HG02642 (cell line): ENCODE data around the gene PCCA.
"Not testable (repeated sequence)": the region's sequence is repeated elsewhere in the genome, so short reads cannot be mapped to it uniquely, and the experiment has no call there.

Source experiments
- ATAC-seq: cut with Tn5 transposase; IDR thresholded peaks from one replicate; pipeline ENCODE4 v1.9.1; 2021; ENCODE audit warnings: mild to moderate bottlenecking; ENCODE audit not compliant: unreplicated experiment, poor library complexity

The PCCA gene

GRCh38 chr13:100088644-100089464 is at the start of gene PCCA:
Gene PCCA, plus strand, starts transcription at chr13:100089093. Its CDS starts 28 bp downstream, at chr13:100089121.
- peak; percentile 97 for ATAC-seq

GRCh38 chr13:100039740-100040139 is 49.2 kb upstream of the PCCA start:
- no peak for ATAC-seq

- ATAC-seq = no peak
Observed at GRCh38 chr13:100040196-100040595, 48.7 kb upstream of the PCCA start.

- no peak for ATAC-seq
Observed at GRCh38 chr13:100044936-100045335, 44.0 kb upstream of the PCCA start.

DNA sequence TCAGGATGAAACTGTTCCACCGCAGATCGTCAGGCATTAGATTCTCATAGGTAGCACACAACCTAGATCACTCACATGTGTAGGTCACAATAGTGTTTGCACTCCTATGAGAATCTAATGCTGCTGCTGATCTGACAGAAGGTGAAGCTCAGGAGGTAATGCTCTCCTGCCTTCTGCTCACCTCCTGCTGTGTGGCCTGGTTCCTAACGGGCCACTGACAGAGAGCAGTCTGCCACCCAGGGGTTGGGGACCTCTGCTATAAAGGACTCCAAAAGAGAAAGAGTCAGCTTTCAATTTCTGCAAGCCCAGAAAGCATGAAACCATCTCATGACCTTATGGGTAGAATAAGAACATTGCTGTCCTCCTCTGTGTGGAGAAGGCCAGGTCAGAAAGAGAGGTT is 43.5 kb upstream of the PCCA start:
- no peak for ATAC-seq

- ATAC-seq = no peak
Observed at GRCh38 chr13:100051070-100051469, 37.8 kb upstream of the PCCA start.

GRCh38 chr13:100059827-100060226 is 29.1 kb upstream of the PCCA start:
- ATAC-seq = no peak

DNA sequence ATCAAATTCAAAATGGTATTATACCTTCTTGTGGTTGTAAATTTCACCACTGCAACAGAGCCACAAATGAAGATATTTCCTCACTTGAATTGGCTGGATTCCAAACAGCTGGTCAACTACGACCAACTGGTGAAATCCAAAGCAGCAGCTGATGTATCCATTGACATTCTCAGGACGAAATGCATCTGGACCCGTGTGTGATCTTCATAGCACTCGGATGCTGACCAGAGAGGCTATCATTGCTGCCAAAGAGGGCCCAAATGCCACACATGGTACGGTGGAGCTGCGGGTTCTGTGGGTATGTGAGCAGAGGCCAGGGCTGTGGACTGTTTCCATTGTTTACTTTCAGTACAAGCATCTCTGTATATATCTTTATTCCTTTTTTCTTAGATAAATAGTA is 25.6 kb upstream of the PCCA start:
- ATAC-seq = no peak

DNA sequence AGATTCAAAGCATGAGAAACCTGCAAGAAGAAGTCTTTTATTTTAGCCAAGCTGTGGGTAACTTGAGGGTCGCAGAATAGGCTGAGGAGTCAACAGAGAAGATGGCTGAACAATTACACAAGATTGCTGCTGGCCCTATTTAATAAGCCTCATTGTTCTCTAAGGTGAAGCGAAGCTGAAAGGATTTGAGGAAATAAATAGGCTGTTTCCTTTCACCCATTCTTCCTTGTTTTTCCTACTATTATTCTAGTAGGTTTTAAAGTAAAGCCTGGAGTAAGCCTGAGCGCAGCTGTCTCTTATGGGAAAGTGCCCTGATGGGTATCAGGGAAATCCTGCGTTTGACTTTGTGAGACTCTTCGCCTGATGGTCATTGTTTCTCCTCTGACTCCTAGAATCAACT is 25.0 kb upstream of the PCCA start:
- no peak for ATAC-seq

DNA sequence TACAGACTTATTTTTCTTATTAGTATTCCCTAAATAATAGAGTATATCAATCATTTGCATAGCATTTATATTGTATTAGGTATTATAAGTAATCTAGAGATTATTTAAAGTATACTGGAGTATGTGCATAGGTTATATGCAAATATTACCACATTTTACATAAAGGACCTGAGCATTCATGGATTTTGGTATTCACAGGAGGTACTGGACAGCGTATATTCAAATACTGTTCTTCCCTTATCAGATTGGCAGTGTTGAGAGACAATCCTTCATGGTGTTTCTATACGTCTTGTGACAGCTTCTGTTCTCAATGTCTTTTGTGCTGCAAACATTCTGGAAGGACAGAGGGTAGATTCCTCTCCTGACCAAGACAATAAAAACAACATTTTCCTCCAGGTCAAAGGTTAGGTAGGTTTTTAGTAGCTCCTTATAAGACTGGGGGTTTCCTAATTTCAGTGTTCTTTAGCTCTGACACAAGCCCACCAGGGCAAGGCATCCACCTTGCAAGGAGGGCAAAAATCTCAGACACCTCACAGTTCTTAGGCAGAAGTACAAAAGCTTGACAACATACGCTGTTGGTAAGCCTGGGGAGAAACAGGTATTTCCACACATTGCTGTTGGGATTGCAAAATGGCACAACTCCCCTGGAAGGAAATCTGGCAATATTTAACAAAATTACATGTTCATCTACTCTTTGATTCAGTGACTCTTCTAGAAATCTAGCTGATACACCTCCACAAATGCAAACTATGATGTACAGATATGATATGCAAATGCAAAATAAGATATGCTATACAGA is 20.6 kb upstream of the PCCA start:
- no peak for ATAC-seq

GRCh38 chr13:100069278-100069677 is 19.6 kb upstream of the PCCA start:
- no peak for ATAC-seq

DNA sequence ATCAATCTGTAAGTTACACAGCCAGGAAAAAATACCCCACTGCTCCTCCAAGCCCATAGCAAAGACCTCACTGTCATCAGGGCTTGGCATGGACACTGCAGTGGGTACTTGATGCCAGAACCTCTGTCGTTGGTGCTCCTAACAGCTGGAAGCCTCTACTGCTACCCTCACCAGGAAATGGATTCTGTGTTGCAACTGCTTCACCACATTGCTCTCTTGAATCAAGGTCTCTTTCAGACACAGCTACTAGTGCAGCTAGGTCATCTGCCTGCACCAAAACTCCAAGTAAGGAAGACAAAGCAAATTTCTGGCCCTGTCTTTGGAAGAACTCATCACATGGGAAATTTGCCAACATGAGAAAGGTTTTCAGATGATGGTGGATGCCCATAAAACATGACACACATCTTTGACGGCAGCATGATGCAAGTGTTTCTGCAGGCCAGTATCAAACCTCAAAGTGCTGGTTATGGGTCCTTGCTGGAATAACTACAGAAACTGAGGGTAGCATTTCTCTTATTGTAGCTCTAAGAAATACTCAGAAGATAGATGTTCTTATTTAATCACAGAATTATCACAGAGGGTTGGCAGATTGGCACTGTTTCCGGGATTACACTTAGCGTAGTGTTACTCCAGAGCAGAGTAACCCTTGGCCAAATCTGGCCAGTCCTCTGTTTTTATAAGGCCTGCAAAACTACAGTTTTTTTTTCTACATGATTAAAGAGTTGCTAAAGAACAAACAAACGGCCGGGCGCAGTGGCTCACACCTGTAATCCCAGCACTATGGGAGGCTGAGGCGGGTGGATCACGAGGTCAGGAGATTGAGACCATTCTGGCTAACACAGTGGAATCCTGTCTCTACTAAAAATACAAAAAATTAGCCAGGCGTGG is 12.9 kb upstream of the PCCA start:
- no peak for ATAC-seq

DNA sequence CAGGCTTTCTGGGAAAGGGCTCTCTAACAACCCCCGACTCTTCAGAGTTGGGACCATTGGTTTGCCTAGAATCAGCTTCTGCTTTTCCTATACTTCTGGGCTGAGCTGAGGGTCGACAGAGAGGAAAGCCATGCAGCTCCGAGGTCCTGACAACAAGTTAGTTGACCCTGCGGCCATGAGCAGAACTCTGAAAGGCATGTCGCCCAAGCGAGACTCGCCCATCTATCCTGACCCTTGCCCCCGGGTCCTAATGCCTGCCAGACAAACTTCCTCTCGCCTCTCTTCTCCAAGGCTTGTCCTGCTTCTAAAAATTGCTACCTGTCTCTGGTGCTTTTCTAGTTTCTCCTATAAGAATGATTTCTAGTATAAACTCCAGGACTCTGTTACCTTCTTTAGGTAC is 9.9 kb upstream of the PCCA start:
- ATAC-seq = not testable (repeated sequence)

- not testable (repeated sequence) for ATAC-seq
Observed at GRCh38 chr13:100083401-100083800, 5.5 kb upstream of the PCCA start.

DNA sequence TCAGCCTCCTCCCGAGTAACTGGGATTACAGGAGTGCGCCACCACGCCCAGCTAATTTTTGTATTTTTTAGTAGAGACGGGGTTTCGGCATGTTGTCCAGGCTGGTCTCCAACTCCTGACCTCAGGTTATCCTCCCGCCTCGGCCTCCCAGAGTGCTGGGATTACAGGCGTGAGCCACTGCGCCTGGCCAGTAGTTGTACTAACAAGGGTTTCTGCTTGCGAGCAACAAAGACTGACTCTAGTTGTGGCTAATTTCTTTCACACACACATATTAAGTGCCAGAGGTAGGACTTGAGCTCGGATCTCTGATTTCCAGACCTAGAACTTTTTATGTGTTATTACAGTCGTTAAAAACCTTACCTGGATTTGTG is 635 bp upstream of the PCCA start:
- no peak for ATAC-seq

- ATAC-seq = peak; percentile 15
Observed at GRCh38 chr13:100089465-100090032, 656 bp downstream of the PCCA start.

DNA sequence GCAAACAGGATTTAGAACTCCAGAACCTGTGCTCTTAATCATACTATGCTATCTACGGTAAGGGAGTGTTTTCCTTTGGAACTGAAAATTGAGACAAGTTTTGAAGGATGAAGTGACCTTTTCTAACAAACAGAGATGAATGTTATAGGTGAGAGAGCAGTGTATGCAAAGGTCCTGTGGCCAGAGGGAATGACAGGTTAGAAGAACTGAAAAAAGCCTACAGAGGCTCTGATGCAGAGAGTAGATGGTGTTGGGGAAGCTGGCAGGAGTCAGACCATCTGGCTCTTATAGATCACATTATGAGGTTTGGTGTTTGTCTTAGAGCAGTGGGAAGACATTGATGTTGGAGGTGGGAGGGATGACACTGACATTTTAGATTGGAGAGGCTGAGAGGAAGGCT is 2.0 kb downstream of the PCCA start:
- ATAC-seq = no peak

GRCh38 chr13:100091391-100091790 is 2.5 kb downstream of the PCCA start:
- no peak for ATAC-seq

DNA sequence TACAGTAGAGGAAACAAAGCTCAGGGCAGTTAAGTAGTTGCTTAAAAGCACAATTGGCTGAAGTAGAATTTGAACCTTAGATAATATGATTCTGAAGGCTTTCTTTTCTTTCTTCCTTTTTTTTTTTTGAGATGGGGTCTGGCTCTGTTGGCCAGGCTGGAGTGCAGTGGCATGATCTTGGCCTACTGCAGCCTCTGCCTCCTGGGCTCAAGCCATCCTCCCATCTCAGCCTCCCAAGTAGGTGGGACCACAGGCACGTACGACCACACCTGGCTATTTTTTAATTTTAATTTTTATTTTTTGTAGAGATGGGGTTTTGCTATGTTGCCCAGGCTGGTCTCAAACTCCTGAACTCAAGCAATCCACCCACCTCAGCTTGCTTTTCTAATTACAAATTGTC is 3.4 kb downstream of the PCCA start:
- not testable (repeated sequence) for ATAC-seq

DNA sequence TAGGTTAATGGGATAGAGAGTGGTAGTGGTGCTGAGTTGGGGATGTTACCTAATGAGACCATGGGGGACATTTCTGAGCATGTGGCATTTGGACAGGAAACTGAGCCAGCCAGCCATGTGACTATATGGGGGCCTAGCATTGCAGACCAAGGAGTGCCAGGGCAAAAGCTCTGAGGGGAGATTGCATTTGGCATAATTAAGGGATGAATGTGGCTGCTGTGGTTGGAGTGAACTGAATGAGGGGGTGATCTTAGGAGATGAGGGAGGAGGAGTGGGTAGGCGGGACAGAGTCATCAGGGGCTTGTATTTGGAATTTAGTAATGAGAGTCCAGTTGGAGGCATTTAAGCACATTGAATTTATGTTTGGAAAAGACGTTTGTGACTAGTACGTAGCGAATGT is 6.6 kb downstream of the PCCA start:
- no peak for ATAC-seq
